WTC11 (cell line): Measurements from ENCODE around the gene PDE1C. TPM values are rescaled to one million over a fixed set of nuclear protein-coding genes. Genes with fewer than 3 reads are reported as not detected.

Source experiments
- ATAC-seq: fragments of 200-7000 bp; cut with Tn5 transposase; 2 replicates; pipeline ENCODE4 v1.10.0; 2021; ENCODE audit warnings: mild to moderate bottlenecking, moderate library complexity
- CTCF ChIA-PET: fragments of 300-600 bp; sonication (Branson Sonifier 250); formaldehyde crosslinking; loops from one replicate; lab custom pipeline; 2021; ENCODE audit warnings: antibody characterized with exemption; lab: Charles Lee
- POLR2A ChIA-PET: fragments of 350-600 bp; sonication (Branson Sonifier 250); formaldehyde crosslinking; loops from one replicate; lab custom pipeline; 2021; ENCODE audit warnings: antibody characterized with exemption; lab: Charles Lee
- DNase-seq: peaks from one replicate; pipeline ENCODE4 v3.0.0; 2021; ENCODE audit warnings: low spot score
- H3K27ac Mint-ChIP-seq: 2 replicates; pipeline ENCODE4 v1.8.0; 2021; ENCODE audit warnings: mixed read lengths
- H3K27me3 Mint-ChIP-seq: 2 replicates; pipeline ENCODE4 v1.8.0; 2021; ENCODE audit warnings: low read depth, mild to moderate bottlenecking, moderate library complexity, mixed read lengths
- H3K36me3 Mint-ChIP-seq: 2 replicates; pipeline ENCODE4 v1.8.0; 2021; ENCODE audit warnings: mixed read lengths
- H3K4me1 Mint-ChIP-seq: 2 replicates; pipeline ENCODE4 v1.8.0; 2022; ENCODE audit warnings: mixed read lengths
- H3K4me3 Mint-ChIP-seq: 2 replicates; pipeline ENCODE4 v1.8.0; 2021; ENCODE audit warnings: mild to moderate bottlenecking, moderate library complexity, mixed read lengths
- H3K9me3 Mint-ChIP-seq: 2 replicates; pipeline ENCODE4 v1.8.0; 2021; ENCODE audit warnings: mixed read lengths
- CREB1 ChIP-seq: sonication (generic); formaldehyde crosslinking; IDR thresholded peaks from 2 replicates; pipeline ENCODE4 v1.8.0; 2023; ENCODE audit warnings: mild to moderate bottlenecking, missing genetic modification reagents
- CREM ChIP-seq: sonication (generic); formaldehyde crosslinking; IDR thresholded peaks from 2 replicates; pipeline ENCODE4 v1.8.1; 2022; ENCODE audit warnings: mild to moderate bottlenecking, missing genetic modification reagents, moderate library complexity
- FOXJ3 ChIP-seq: sonication (generic); formaldehyde crosslinking; IDR thresholded peaks from 2 replicates; pipeline ENCODE4 v1.9.0; 2021; ENCODE audit warnings: missing genetic modification reagents, mild to moderate bottlenecking, borderline replicate concordance
- FOXK1 ChIP-seq: sonication (generic); formaldehyde crosslinking; IDR thresholded peaks from 2 replicates; pipeline ENCODE4 v1.8.0; 2022; ENCODE audit warnings: mild to moderate bottlenecking, moderate library complexity, missing genetic modification reagents
- GABPB1 ChIP-seq: sonication (generic); formaldehyde crosslinking; IDR thresholded peaks from 2 replicates; pipeline ENCODE4 v1.8.1; 2023; ENCODE audit warnings: mild to moderate bottlenecking, missing genetic modification reagents
- GTF2I ChIP-seq: fragments of 250-450 bp; sonication (Bioruptor Pico); conservative IDR thresholded peaks from 2 replicates; pipeline ENCODE4 v1.4.0; 2021; ENCODE audit warnings: mild to moderate bottlenecking
- HMGA2 ChIP-seq: fragments of 250-450 bp; sonication (Bioruptor Pico); IDR thresholded peaks from 2 replicates; pipeline ENCODE4 v1.4.0; 2021; ENCODE audit warnings: mild to moderate bottlenecking, moderate library complexity
- JUN ChIP-seq: sonication (generic); formaldehyde crosslinking; IDR thresholded peaks from 2 replicates; pipeline ENCODE4 v1.8.0; 2023; ENCODE audit warnings: mild to moderate bottlenecking, missing genetic modification reagents
- MXD4 ChIP-seq: fragments of 250-450 bp; sonication (Bioruptor Pico); IDR thresholded peaks from 2 replicates; pipeline ENCODE4 v1.8.0; 2021; ENCODE audit warnings: mild to moderate bottlenecking, moderate library complexity, borderline replicate concordance
- NFATC4 ChIP-seq: fragments of 250-450 bp; sonication (Bioruptor Pico); IDR thresholded peaks from 2 replicates; pipeline ENCODE4 v1.9.0; 2021; ENCODE audit warnings: mild to moderate bottlenecking
- OVOL2 ChIP-seq: fragments of 250-450 bp; sonication (Bioruptor Pico); IDR thresholded peaks from 2 replicates; pipeline ENCODE4 v1.9.0; 2021; ENCODE audit warnings: mild to moderate bottlenecking, borderline replicate concordance
- SMAD4 ChIP-seq: sonication (generic); formaldehyde crosslinking; IDR thresholded peaks from 2 replicates; pipeline ENCODE4 v1.8.0; 2022; ENCODE audit warnings: mild to moderate bottlenecking, missing genetic modification reagents
- TEAD4 ChIP-seq: sonication (generic); formaldehyde crosslinking; IDR thresholded peaks from 2 replicates; pipeline ENCODE4 v1.8.0; 2022; ENCODE audit warnings: mild to moderate bottlenecking, missing genetic modification reagents
- TP53 ChIP-seq: sonication (generic); formaldehyde crosslinking; IDR thresholded peaks from 2 replicates; pipeline ENCODE4 v1.8.1; 2023; ENCODE audit warnings: mild to moderate bottlenecking, missing genetic modification reagents
- ZNF121 ChIP-seq: sonication (generic); formaldehyde crosslinking; IDR thresholded peaks from 2 replicates; pipeline ENCODE4 v1.8.0; 2023; ENCODE audit warnings: missing genetic modification reagents
- ZNF232 ChIP-seq: sonication (generic); formaldehyde crosslinking; IDR thresholded peaks from 2 replicates; pipeline ENCODE4 v1.8.0; 2022; ENCODE audit warnings: mild to moderate bottlenecking, missing genetic modification reagents
- ZNF671 ChIP-seq: fragments of 250-450 bp; sonication (Bioruptor Pico); IDR thresholded peaks from 2 replicates; pipeline ENCODE4 v1.8.0; 2021; ENCODE audit warnings: mild to moderate bottlenecking
- total RNA-seq: library from RNA; stranded (reverse); gene quantifications from 3 replicates; pipeline ENCODE4 v1.2.3, GENCODE V29; 2021
- TF ChIP-seq, protein P1 (sequence below): sonication (generic); formaldehyde crosslinking; IDR thresholded peaks from 2 replicates; pipeline ENCODE4 v1.8.0; 2022; ENCODE audit warnings: mild to moderate bottlenecking, missing genetic modification reagents
- TF ChIP-seq, protein P2 (sequence below): sonication (generic); formaldehyde crosslinking; conservative IDR thresholded peaks from 2 replicates; pipeline ENCODE4 v1.8.1; 2023; ENCODE audit warnings: mild to moderate bottlenecking, low read depth, missing genetic modification reagents, moderate library complexity
- TF ChIP-seq, protein P3 (sequence below): sonication (generic); formaldehyde crosslinking; IDR thresholded peaks from 2 replicates; pipeline ENCODE4 v1.8.1; 2023; ENCODE audit warnings: mild to moderate bottlenecking, missing genetic modification reagents
- TF ChIP-seq, protein P4 (sequence below): sonication (generic); formaldehyde crosslinking; IDR thresholded peaks from 2 replicates; pipeline ENCODE4 v1.8.0; 2023; ENCODE audit warnings: missing genetic modification reagents, mild to moderate bottlenecking, borderline replicate concordance

Gene PDE1C
- total RNA-seq, 1 experiment from 2014 or later, result 0.55 TPM

DNA sequence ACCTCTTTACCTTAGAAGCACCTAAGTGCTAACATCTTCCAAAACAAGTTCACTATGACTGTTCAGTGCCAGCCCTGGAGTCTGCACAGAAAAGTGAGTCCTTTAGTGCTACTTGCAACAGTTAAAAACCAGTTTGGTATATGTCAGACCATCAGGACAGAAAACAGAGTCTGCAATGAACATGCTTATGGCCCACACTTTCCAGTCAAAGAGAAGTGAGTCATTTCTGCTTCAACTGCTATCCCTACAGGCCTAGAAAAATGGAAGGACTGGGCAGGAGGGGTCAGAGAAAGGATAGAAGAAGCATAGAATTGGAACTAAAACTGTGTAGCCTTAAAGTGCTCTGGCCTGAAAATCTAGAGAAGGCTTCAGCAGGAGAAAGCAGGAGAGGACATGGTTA is 108.0 kb downstream of the PDE1C start:
- peaks cover 25% of the 10 kb centered on the region for H3K27me3 Mint-ChIP-seq
- DNase-seq, result no peak
- peaks cover 22% of the 10 kb centered on the region for H3K36me3 Mint-ChIP-seq
- TF ChIP-seq TEAD4 (CRISPR knock-in tag) (no peak), CREB1 (CRISPR knock-in tag) (no peak), ZNF232 (CRISPR knock-in tag) (no peak), JUN (CRISPR knock-in tag) (no peak), MXD4 (CRISPR knock-in tag) (no peak), HMGA2 (CRISPR knock-in tag) (no peak), TP53 (CRISPR knock-in tag) (no peak), OVOL2 (no peak), FOXK1 (CRISPR knock-in tag) (no peak), SMAD4 (CRISPR knock-in tag) (no peak)
- TF ChIP-seq, protein P1, sequence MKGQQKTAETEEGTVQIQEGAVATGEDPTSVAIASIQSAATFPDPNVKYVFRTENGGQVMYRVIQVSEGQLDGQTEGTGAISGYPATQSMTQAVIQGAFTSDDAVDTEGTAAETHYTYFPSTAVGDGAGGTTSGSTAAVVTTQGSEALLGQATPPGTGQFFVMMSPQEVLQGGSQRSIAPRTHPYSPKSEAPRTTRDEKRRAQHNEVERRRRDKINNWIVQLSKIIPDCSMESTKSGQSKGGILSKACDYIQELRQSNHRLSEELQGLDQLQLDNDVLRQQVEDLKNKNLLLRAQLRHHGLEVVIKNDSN (CRISPR knock-in tag), result no peak
- TF ChIP-seq, all 79 proteins: peak for 0
- H3K9me3 Mint-ChIP-seq, result peaks cover 51% of the 10 kb centered on the region
- no peak overlapping the region for H3K4me3 Mint-ChIP-seq
- H3K27ac Mint-ChIP-seq, result no peak overlapping the region
- ChIA-PET POLR2A (no interaction called here), CTCF (no interaction called here)
- peaks cover 1% of the 10 kb centered on the region for H3K4me1 Mint-ChIP-seq
- no peak for ATAC-seq

DNA sequence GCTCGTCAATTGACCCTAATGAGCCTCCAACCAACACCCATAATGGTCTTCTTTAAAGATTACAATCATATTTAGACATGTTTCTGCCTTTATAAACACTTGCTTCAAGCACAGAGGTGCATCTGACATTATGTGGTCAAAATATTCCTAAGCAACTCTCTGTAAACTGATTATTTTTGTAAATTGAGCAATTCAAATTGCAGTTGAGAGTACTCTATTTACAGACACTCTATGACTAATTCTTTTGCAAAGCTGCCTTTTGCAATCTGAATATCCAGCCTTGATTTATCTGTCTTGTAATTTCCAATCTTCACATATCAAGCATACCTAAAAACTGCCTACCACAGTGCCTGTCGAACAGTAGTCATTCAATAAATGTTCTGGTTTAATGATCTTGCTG is 112.0 kb downstream of the PDE1C start:
- ChIA-PET POLR2A (no interaction called here), CTCF (no interaction called here)
- Mint-ChIP-seq H3K27me3 (peaks cover 7% of the 10 kb centered on the region; the same call in 1 of the 2 replicates), H3K4me1 (peaks cover 4% of the 10 kb centered on the region), H3K27ac (no peak overlapping the region), H3K36me3 (peaks cover under 1% of the 10 kb centered on the region; the same call in 1 of the 2 replicates), H3K9me3 (peaks cover 15% of the 10 kb centered on the region)
- no peak for ATAC-seq
- TF ChIP-seq, protein P2, sequence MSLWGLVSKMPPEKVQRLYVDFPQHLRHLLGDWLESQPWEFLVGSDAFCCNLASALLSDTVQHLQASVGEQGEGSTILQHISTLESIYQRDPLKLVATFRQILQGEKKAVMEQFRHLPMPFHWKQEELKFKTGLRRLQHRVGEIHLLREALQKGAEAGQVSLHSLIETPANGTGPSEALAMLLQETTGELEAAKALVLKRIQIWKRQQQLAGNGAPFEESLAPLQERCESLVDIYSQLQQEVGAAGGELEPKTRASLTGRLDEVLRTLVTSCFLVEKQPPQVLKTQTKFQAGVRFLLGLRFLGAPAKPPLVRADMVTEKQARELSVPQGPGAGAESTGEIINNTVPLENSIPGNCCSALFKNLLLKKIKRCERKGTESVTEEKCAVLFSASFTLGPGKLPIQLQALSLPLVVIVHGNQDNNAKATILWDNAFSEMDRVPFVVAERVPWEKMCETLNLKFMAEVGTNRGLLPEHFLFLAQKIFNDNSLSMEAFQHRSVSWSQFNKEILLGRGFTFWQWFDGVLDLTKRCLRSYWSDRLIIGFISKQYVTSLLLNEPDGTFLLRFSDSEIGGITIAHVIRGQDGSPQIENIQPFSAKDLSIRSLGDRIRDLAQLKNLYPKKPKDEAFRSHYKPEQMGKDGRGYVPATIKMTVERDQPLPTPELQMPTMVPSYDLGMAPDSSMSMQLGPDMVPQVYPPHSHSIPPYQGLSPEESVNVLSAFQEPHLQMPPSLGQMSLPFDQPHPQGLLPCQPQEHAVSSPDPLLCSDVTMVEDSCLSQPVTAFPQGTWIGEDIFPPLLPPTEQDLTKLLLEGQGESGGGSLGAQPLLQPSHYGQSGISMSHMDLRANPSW (CRISPR knock-in tag), result no peak
- TF ChIP-seq GTF2I (no peak), CREM (no peak), NFATC4 (no peak), FOXK1 (CRISPR knock-in tag) (no peak), ZNF121 (CRISPR knock-in tag) (no peak), GABPB1 (CRISPR knock-in tag) (no peak)
- TF ChIP-seq, all 79 proteins: peak for 0
- DNase-seq, result no peak
- H3K4me3 Mint-ChIP-seq, result no peak overlapping the region

DNA sequence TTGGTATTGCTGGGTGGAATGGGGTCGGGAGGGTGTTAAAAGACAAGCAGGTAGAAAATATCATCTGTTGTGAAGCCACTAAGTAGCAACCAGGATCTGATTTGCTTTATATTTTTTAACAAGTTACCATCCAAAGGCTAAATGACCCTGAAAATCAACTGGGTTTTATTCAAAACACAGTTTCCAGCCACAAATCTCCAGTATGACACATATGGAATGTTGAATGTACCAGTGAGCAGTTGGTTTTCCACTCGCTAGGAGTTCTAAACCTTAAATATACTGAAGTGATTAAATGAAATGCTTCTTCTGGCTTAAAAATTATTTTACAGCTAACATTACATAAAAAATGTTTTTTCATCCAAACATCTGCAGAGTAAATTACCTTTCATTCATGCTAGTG is 112.5 kb downstream of the PDE1C start:
- ChIA-PET CTCF (no interaction called here), POLR2A (no interaction called here)
- Mint-ChIP-seq H3K36me3 (no peaks in the 10 kb centered on the region), H3K27me3 (peaks cover 7% of the 10 kb centered on the region; the same call in 1 of the 2 replicates), H3K9me3 (peaks cover 11% of the 10 kb centered on the region)
- DNase-seq, result no peak
- TF ChIP-seq ZNF671 (no peak), TEAD4 (CRISPR knock-in tag) (no peak), FOXJ3 (CRISPR knock-in tag) (no peak)
- TF ChIP-seq, protein P3, sequence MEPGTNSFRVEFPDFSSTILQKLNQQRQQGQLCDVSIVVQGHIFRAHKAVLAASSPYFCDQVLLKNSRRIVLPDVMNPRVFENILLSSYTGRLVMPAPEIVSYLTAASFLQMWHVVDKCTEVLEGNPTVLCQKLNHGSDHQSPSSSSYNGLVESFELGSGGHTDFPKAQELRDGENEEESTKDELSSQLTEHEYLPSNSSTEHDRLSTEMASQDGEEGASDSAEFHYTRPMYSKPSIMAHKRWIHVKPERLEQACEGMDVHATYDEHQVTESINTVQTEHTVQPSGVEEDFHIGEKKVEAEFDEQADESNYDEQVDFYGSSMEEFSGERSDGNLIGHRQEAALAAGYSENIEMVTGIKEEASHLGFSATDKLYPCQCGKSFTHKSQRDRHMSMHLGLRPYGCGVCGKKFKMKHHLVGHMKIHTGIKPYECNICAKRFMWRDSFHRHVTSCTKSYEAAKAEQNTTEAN (CRISPR knock-in tag), result no peak
- TF ChIP-seq, protein P4, sequence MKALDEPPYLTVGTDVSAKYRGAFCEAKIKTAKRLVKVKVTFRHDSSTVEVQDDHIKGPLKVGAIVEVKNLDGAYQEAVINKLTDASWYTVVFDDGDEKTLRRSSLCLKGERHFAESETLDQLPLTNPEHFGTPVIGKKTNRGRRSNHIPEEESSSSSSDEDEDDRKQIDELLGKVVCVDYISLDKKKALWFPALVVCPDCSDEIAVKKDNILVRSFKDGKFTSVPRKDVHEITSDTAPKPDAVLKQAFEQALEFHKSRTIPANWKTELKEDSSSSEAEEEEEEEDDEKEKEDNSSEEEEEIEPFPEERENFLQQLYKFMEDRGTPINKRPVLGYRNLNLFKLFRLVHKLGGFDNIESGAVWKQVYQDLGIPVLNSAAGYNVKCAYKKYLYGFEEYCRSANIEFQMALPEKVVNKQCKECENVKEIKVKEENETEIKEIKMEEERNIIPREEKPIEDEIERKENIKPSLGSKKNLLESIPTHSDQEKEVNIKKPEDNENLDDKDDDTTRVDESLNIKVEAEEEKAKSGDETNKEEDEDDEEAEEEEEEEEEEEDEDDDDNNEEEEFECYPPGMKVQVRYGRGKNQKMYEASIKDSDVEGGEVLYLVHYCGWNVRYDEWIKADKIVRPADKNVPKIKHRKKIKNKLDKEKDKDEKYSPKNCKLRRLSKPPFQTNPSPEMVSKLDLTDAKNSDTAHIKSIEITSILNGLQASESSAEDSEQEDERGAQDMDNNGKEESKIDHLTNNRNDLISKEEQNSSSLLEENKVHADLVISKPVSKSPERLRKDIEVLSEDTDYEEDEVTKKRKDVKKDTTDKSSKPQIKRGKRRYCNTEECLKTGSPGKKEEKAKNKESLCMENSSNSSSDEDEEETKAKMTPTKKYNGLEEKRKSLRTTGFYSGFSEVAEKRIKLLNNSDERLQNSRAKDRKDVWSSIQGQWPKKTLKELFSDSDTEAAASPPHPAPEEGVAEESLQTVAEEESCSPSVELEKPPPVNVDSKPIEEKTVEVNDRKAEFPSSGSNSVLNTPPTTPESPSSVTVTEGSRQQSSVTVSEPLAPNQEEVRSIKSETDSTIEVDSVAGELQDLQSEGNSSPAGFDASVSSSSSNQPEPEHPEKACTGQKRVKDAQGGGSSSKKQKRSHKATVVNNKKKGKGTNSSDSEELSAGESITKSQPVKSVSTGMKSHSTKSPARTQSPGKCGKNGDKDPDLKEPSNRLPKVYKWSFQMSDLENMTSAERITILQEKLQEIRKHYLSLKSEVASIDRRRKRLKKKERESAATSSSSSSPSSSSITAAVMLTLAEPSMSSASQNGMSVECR, result no peak
- TF ChIP-seq, all 79 proteins: peak for 0
- no peak for ATAC-seq
- no peak overlapping the region for H3K27ac Mint-ChIP-seq
- H3K4me3 Mint-ChIP-seq, result no peak overlapping the region
- peaks cover 4% of the 10 kb centered on the region for H3K4me1 Mint-ChIP-seq
